GM23338 (cell line): ENCODE results near the gene PSD.

Experiments
- CREB1 ChIP-seq: fragments of 250-450 bp; sonication (Bioruptor Pico); IDR thresholded peaks from 2 replicates; pipeline ENCODE4 v1.5.0; 2020; ENCODE audit warnings: low read depth, mild to moderate bottlenecking, moderate library complexity
- ETS1 ChIP-seq: IDR thresholded peaks from 2 replicates; pipeline ENCODE4 v1.6.1; 2016; ENCODE audit warnings: antibody characterized with exemption
- EZH2 ChIP-seq: fragments of 200-600 bp; sonication (generic); IDR thresholded peaks from one replicate; pipeline ENCODE4 v1.8.0; 2017; ENCODE audit warnings: antibody characterized with exemption, mild to moderate bottlenecking, low read depth; ENCODE audit not compliant: unreplicated experiment
- EZH2phosphoT487 ChIP-seq: fragments of 200-600 bp; sonication (generic); IDR thresholded peaks from one replicate; pipeline ENCODE4 v1.8.1; 2018; ENCODE audit warnings: antibody characterized with exemption; ENCODE audit not compliant: unreplicated experiment
- JUNB ChIP-seq: IDR thresholded peaks from one replicate; pipeline ENCODE4 v1.6.1; 2016; ENCODE audit warnings: antibody characterized with exemption; ENCODE audit not compliant: unreplicated experiment
- POLR2AphosphoS5 ChIP-seq: IDR thresholded peaks from 2 replicates; pipeline ENCODE4 v1.6.1; 2016; ENCODE audit warnings: antibody characterized with exemption, low read depth
- STAT1 ChIP-seq: IDR thresholded peaks from one replicate; pipeline ENCODE4 v1.6.1; 2016; ENCODE audit warnings: antibody characterized with exemption; ENCODE audit not compliant: unreplicated experiment
- ZNF114 ChIP-seq: fragments of 250-450 bp; sonication (Bioruptor Pico); IDR thresholded peaks from 2 replicates; pipeline ENCODE4 v1.5.0; 2020; ENCODE audit warnings: mild to moderate bottlenecking, moderate library complexity
- ZNF331 ChIP-seq: fragments of 250-450 bp; sonication (Bioruptor Pico); IDR thresholded peaks from 2 replicates; pipeline ENCODE4 v1.5.0; 2020; ENCODE audit warnings: low read depth, mild to moderate bottlenecking, moderate library complexity
- ZNF462 ChIP-seq: fragments of 250-450 bp; sonication (Bioruptor Pico); IDR thresholded peaks from 2 replicates; pipeline ENCODE4 v1.5.0; 2020; ENCODE audit warnings: mild to moderate bottlenecking, moderate library complexity
- TF ChIP-seq, protein P1 (sequence below), 2 experiments: fragments of 200-600 bp in 1 of 2; sonication (generic) in 1 of 2; conservative IDR thresholded peaks; 2 replicates each; pipeline versions ENCODE4 v1.5.1 to v1.6.1; 2016 to 2017; ENCODE audit warnings: antibody characterized with exemption in 2 of 2, low read depth in 2 of 2, mild to moderate bottlenecking in 2 of 2, moderate library complexity in 1 of 2
- TF ChIP-seq, protein P2 (sequence below): IDR thresholded peaks from one replicate; pipeline ENCODE4 v1.6.1; 2018; ENCODE audit warnings: antibody characterized with exemption; ENCODE audit not compliant: unreplicated experiment

- TF ChIP-seq, protein P1, sequence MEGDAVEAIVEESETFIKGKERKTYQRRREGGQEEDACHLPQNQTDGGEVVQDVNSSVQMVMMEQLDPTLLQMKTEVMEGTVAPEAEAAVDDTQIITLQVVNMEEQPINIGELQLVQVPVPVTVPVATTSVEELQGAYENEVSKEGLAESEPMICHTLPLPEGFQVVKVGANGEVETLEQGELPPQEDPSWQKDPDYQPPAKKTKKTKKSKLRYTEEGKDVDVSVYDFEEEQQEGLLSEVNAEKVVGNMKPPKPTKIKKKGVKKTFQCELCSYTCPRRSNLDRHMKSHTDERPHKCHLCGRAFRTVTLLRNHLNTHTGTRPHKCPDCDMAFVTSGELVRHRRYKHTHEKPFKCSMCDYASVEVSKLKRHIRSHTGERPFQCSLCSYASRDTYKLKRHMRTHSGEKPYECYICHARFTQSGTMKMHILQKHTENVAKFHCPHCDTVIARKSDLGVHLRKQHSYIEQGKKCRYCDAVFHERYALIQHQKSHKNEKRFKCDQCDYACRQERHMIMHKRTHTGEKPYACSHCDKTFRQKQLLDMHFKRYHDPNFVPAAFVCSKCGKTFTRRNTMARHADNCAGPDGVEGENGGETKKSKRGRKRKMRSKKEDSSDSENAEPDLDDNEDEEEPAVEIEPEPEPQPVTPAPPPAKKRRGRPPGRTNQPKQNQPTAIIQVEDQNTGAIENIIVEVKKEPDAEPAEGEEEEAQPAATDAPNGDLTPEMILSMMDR (conservative IDR thresholded peaks at IDR 0.05; ENCODE audit: low read depth in 2 of 2): no peak
- TF ChIP-seq ZNF114 (CRISPR knock-in tag) (no peak), EZH2phosphoT487 (no peak), POLR2AphosphoS5 (no peak), EZH2 (no peak), JUNB (no peak), CREB1 (no peak), ZNF331 (CRISPR knock-in tag) (no peak), ETS1 (no peak), ZNF462 (CRISPR knock-in tag) (no peak), STAT1 (no peak)
- TF ChIP-seq, protein P2, sequence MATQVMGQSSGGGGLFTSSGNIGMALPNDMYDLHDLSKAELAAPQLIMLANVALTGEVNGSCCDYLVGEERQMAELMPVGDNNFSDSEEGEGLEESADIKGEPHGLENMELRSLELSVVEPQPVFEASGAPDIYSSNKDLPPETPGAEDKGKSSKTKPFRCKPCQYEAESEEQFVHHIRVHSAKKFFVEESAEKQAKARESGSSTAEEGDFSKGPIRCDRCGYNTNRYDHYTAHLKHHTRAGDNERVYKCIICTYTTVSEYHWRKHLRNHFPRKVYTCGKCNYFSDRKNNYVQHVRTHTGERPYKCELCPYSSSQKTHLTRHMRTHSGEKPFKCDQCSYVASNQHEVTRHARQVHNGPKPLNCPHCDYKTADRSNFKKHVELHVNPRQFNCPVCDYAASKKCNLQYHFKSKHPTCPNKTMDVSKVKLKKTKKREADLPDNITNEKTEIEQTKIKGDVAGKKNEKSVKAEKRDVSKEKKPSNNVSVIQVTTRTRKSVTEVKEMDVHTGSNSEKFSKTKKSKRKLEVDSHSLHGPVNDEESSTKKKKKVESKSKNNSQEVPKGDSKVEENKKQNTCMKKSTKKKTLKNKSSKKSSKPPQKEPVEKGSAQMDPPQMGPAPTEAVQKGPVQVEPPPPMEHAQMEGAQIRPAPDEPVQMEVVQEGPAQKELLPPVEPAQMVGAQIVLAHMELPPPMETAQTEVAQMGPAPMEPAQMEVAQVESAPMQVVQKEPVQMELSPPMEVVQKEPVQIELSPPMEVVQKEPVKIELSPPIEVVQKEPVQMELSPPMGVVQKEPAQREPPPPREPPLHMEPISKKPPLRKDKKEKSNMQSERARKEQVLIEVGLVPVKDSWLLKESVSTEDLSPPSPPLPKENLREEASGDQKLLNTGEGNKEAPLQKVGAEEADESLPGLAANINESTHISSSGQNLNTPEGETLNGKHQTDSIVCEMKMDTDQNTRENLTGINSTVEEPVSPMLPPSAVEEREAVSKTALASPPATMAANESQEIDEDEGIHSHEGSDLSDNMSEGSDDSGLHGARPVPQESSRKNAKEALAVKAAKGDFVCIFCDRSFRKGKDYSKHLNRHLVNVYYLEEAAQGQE: no peak
These were observed 21.8 kb downstream of the PSD start for GRCh38 chr10:102396730-102397151.
